OCI-LY3 (cell line): ENCODE data around the gene KLB.
A peak's percentile ranks its signal among the peaks of the same experiment; 100 is the strongest.

ENCODE experiments used
- H2AFZ ChIP-seq: fragments of 200-600, 300-600 bp; shearing (Covaris generic); 2 replicates; pipeline ENCODE4 v1.6.0; 2014; ENCODE audit warnings: antibody characterized with exemption, low read depth, low read length
- H3K27ac ChIP-seq: fragments of 200-600, 300-600 bp; sonication (generic); 2 replicates; pipeline ENCODE4 v1.5.1; 2014; ENCODE audit warnings: mild to moderate bottlenecking, low read length, moderate library complexity, mixed read lengths
- H3K27me3 ChIP-seq: fragments of 200-600, 300-600 bp; sonication (generic); 2 replicates; pipeline ENCODE4 v1.6.1; 2014; ENCODE audit warnings: low read depth, low read length, mixed read lengths
- H3K36me3 ChIP-seq: fragments of 200-600, 300-600 bp; sonication (generic); replicated peaks from 2 replicates; pipeline ENCODE3; 2014; ENCODE audit warnings: low read depth, low read length, mixed read lengths
- H3K4me1 ChIP-seq: fragments of 300-600, 200-600 bp; sonication (generic); 2 replicates; pipeline ENCODE4 v1.6.1; 2014; ENCODE audit warnings: low read length, mixed read lengths
- H3K4me2 ChIP-seq: fragments of 200-600, 300-600 bp; sonication (generic); 2 replicates; pipeline ENCODE4 v1.6.1; 2014; ENCODE audit warnings: low read length, mixed read lengths
- H3K4me3 ChIP-seq: fragments of 300-600, 200-600 bp; sonication (generic); 2 replicates; pipeline ENCODE4 v1.5.1; 2014; ENCODE audit warnings: antibody characterized with exemption, mild to moderate bottlenecking, low read length, moderate library complexity
- H3K79me2 ChIP-seq: fragments of 300-600, 200-600 bp; shearing (Covaris generic); 2 replicates; pipeline ENCODE4 v1.6.1; 2014; ENCODE audit warnings: mild to moderate bottlenecking, low read length, mixed read lengths
- H3K9ac ChIP-seq: fragments of 300-600, 200-600 bp; shearing (Covaris generic); 2 replicates; pipeline ENCODE4 v1.6.0; 2014; ENCODE audit warnings: mild to moderate bottlenecking, low read length, moderate library complexity
- H3K9me3 ChIP-seq: fragments of 200-600, 300-600 bp; shearing (Covaris generic); 2 replicates; pipeline ENCODE4 v1.6.1; 2014; ENCODE audit warnings: low read length, mixed read lengths; ENCODE audit not compliant: insufficient read depth
- H4K20me1 ChIP-seq: fragments of 200-600, 300-600 bp; sonication (generic); 2 replicates; pipeline ENCODE4 v1.6.1; 2016; ENCODE audit warnings: low read length, mixed read lengths; ENCODE audit not compliant: insufficient read depth
- EZH2phosphoT487 ChIP-seq: fragments of 200-600 bp; shearing (Covaris generic); IDR thresholded peaks from 2 replicates; pipeline ENCODE4 v1.6.1; 2018; ENCODE audit warnings: antibody characterized with exemption, mixed run types, low read depth
- TF ChIP-seq, protein P1 (sequence below): fragments of 200-600, 300-600 bp; sonication (generic); IDR thresholded peaks from 2 replicates; pipeline ENCODE4 v1.5.1; 2014; ENCODE audit warnings: antibody characterized with exemption, low read length, low read depth

The KLB gene

DNA sequence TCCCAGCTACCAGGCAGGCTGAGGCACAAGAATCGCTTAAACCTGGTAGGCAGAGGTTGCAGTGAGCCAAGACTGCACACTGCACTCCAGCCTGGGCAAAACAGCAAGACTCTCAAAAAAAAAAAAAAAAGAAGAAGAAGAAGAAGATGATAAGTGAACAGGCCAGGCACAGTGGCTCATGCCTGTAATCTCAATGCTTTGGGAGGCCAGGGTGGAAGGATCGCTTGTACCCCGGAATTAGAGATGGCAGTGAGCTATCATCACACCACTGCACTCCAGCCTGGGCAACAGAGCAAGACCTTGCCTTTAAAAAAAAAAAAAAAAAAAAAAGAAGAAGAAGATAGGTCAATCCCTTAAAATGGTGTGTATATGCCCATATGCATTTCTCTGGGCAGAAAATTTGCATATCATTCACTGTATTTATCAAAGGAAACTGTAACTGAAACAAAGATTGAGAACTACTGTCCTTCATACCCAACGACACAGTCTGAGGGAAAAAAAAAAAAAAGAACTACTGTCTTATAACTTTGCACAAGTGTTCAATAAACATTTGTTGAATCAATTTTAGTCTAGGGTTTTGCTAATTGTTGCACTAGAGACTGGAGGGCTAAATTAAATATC lies 42.8 kb upstream of the KLB start:
- Histone ChIP-seq H3K4me3 (peak overlapping the region; percentile 3; the same call in 1 of the 2 replicates), H3K36me3 (peaks cover 12% of the 10 kb centered on the region), H3K27me3 (no peaks in the 10 kb centered on the region), H3K4me2 (peak overlapping the region; percentile 42), H3K9me3 (no peaks in the 10 kb centered on the region), H3K79me2 (peaks cover 73% of the 10 kb centered on the region), H3K27ac (0 out of 2 replicates have a peak overlapping the region, but pooled peaks have one; percentile 2), H3K4me1 (peaks cover 25% of the 10 kb centered on the region), H4K20me1 (peaks cover 41% of the 10 kb centered on the region), H2AFZ (no peak overlapping the region), H3K9ac (no peak overlapping the region)
- TF ChIP-seq, protein P1, sequence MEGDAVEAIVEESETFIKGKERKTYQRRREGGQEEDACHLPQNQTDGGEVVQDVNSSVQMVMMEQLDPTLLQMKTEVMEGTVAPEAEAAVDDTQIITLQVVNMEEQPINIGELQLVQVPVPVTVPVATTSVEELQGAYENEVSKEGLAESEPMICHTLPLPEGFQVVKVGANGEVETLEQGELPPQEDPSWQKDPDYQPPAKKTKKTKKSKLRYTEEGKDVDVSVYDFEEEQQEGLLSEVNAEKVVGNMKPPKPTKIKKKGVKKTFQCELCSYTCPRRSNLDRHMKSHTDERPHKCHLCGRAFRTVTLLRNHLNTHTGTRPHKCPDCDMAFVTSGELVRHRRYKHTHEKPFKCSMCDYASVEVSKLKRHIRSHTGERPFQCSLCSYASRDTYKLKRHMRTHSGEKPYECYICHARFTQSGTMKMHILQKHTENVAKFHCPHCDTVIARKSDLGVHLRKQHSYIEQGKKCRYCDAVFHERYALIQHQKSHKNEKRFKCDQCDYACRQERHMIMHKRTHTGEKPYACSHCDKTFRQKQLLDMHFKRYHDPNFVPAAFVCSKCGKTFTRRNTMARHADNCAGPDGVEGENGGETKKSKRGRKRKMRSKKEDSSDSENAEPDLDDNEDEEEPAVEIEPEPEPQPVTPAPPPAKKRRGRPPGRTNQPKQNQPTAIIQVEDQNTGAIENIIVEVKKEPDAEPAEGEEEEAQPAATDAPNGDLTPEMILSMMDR: no peak
- TF ChIP-seq EZH2phosphoT487: no peak

DNA sequence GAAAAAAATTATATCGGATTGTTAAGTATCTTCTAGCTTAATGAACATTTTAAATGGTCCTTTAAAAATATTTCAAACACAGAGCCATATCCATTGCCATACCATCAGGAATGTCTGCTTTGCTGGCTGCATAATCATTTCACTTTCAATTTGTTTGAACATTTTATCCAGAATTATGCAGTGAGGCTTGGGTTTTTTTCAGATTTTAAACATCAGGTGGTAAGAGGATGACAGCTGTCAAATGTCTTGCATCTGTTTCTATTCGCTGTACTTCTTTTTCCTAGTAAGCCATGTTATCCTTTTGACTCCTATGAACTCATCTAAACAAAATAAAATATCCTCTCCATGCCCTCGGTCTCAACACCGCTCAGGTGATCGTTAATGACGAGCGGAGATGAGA lies 41.4 kb upstream of the KLB start:
- no peak for TF ChIP-seq EZH2phosphoT487
- TF ChIP-seq, protein P1: no peak

DNA sequence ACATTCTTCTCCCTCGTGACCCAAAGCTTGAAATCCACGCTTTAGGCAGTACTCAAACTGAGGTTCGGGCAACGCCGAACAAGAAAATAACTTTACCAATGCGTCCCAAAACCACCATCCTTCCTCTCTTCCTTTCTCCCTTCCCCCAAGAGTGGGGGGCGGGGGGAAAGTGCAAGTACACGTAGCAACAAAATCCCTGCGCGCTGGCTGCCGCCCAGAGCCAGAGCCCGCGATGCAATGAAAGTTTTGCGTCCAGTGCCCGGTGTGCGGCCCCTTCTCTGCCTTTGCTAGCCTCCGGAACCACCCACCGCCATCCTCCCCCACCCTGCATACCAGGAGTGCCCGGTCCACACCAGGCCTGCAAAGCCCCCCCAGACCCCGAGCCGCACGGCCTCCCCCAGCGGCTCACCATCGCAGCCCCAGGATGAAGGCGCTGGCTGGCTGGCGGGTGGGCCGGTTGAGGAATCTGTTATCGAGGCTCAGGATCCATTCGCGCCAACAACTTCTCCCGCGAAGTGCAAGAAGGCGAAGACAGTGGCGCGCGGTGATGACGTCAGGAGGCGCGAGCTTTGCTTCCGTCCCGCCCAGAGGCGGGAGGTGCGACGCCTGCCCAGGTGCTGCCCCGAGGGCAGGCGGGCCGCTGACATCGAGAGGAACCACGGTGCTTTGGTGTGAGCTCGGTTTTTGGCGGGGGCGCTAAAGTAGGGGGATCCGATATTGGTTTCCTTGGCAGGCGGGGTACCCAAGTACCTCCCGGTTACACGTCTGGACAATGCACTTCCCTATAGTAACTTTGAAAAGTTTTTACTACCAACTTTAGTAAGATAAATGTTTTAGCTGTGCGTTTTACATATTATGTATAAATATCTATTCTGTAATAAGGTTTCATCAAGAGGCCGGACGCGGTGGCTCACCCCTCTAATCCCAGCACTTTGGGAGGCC lies 40.6 kb upstream of the KLB start, which contains the start of gene RFC1:
TSS of gene RFC1 (minus strand) at position 533 of the 942 bp plus-strand sequence. CDS start at position 412, 121 bp downstream.
- H3K27me3 ChIP-seq: no peaks in the 10 kb centered on the region
- peak within 1 kb of the TSS; percentile 98 for H3K4me2 ChIP-seq
- H3K36me3 ChIP-seq: peaks cover 8% of the 10 kb centered on the region
- H4K20me1 ChIP-seq: peaks cover 37% of the 10 kb centered on the region
- peak within 1 kb of the TSS; percentile 76 for H2AFZ ChIP-seq
- peak within 1 kb of the TSS; percentile 85 for H3K4me3 ChIP-seq
- H3K79me2 ChIP-seq: peaks cover 51% of the 10 kb centered on the region
- H3K4me1 ChIP-seq: peaks cover 20% of the 10 kb centered on the region
- no peak for TF ChIP-seq EZH2phosphoT487
- H3K9me3 ChIP-seq: no peaks in the 10 kb centered on the region
- H3K27ac ChIP-seq: peak within 1 kb of the TSS; percentile 60
- H3K9ac ChIP-seq: peak within 1 kb of the TSS; percentile 84

More for the DNA sequence above, 41.4 kb upstream of the KLB start:
- Histone ChIP-seq H3K27me3 (no peaks in the 10 kb centered on the region), H3K4me3 (peak overlapping the region; percentile 85), H3K9ac (peak overlapping the region; percentile 84), H3K9me3 (no peaks in the 10 kb centered on the region), H3K36me3 (peaks cover 9% of the 10 kb centered on the region), H3K4me2 (peak overlapping the region; percentile 98), H2AFZ (no peak overlapping the region; the same call in 1 of the 2 replicates), H3K4me1 (peaks cover 23% of the 10 kb centered on the region), H3K79me2 (peaks cover 58% of the 10 kb centered on the region), H3K27ac (peak overlapping the region; percentile 60; the same call in 1 of the 2 replicates), H4K20me1 (peaks cover 37% of the 10 kb centered on the region)

DNA sequence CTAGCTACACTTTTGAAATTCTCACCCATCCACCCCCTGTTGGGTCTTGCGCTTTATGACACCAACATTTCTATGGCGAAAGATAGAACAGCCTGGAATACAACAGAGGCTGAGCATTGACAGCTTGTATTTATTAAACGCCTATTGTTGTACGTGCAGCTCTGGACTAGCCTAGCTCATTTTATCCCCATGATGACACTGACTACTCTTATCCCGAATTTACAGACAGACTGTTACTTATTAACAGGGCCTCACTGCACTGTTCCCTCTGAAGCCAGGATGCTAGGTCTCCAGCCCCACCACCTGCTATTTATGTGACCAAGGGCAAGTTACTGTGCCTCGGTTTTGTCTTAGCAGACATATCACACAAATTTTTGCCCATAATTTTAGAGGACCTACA lies 39.6 kb upstream of the KLB start:
- H3K4me3 ChIP-seq: no peak overlapping the region
- peaks cover 20% of the 10 kb centered on the region for H3K4me1 ChIP-seq
- peaks cover 40% of the 10 kb centered on the region for H3K79me2 ChIP-seq
- H3K27ac ChIP-seq: no peak overlapping the region
- peaks cover 3% of the 10 kb centered on the region for H3K36me3 ChIP-seq
- no peak for TF ChIP-seq EZH2phosphoT487
- TF ChIP-seq, protein P1: no peak
- H3K9me3 ChIP-seq: 0 out of 2 replicates have a peak, but pooled peaks cover 2% of the 10 kb centered on the region
- H3K27me3 ChIP-seq: no peaks in the 10 kb centered on the region
- H3K4me2 ChIP-seq: peak overlapping the region; percentile 98
- H2AFZ ChIP-seq: peak overlapping the region; percentile 66; the same call in 1 of the 2 replicates
- H4K20me1 ChIP-seq: peaks cover 30% of the 10 kb centered on the region
- H3K9ac ChIP-seq: no peak overlapping the region
